ENCODE measurements around the gene IRGM. TPM values are rescaled to one million over a fixed set of nuclear protein-coding genes. Genes with fewer than 3 reads are reported as not detected.

Gene IRGM
- polyA plus RNA-seq, 1 donor from 2014 or later, result not detected

DNA sequence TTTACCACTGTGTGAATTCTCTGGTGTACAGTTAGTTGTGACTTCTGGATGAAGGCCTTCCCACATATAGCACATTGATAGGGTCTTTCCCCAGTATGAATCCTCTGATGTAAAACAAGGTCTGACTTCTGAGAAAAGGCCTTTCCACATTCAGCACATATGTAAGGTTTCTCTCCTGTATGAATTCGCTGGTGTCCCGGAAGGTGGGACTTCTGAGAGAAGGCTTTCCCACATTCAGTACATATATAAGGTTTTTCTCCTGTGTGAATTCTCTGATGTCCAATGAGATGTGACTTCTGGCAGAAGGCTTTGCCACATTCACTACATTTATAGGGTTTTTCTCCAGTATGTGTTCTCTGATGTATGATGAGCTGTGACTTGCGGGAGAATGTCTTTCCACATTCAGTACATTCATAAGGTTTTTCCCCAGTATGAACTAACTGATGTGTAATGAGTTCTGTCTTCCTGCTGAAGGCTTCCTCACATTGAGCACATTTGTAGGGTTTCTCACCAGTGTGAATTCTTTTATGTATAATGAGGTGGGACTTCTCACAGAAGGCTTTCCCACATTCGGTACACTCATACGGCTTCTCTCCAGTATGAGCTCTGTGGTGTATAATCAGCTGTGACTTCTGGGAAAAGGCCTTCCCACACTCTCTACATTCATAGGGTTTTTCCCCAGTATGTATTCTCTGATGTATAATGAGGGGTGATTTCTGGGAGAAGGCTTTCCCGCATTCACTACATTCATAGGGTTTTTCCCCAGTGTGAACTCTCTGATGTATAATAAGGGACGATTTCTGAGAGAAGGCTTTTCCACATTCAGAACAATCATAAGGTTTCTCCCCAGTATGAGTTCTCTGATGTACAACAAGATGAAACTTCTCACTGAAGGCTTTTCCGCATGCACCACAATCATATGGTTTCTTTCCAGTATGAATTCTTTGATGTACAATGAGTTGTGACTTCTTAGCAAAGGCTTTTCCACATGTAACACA lies 49.4 kb downstream of the IRGM start:
- Histone ChIP-seq H3K4me3 (ENCODE audit: low read length) (no peak overlapping the region), H3K27me3 (ENCODE audit: insufficient read depth, low read depth, low read length) (no peaks in the 10 kb centered on the region), H3K9me2 (ENCODE audit: insufficient read depth, low read length) (no peaks in the 10 kb centered on the region), H3K9ac (ENCODE audit: low read length) (no peak overlapping the region), H4K20me1 (ENCODE audit: insufficient read depth) (no peaks in the 10 kb centered on the region), H3K79me2 (replicated peaks; ENCODE audit: insufficient read depth, low read length) (no peaks in the 10 kb centered on the region), H3K27ac (ENCODE audit: low read length) (no peak overlapping the region), H3K9me3 (ENCODE audit: low read length) (peaks cover 56% of the 10 kb centered on the region), H3K36me3 (ENCODE audit: insufficient read depth, low read length) (peaks cover 21% of the 10 kb centered on the region), H2AFZ (ENCODE audit: low read depth, low read length) (no peak overlapping the region), H3F3A (ENCODE audit: insufficient read depth, low read length, poor library complexity, severe bottlenecking) (no peaks in the 10 kb centered on the region), H3K4me2 (ENCODE audit: low read length) (no peak overlapping the region)
- TF ChIP-seq TAF1 (IDR thresholded peaks at IDR 0.05; ENCODE audit: low read depth) (no peak), SMC3 (conservative IDR thresholded peaks at IDR 0.05; ENCODE audit: poor library complexity) (no peak), EZH2 (IDR thresholded peaks at IDR 0.05; ENCODE audit: borderline replicate concordance, insufficient read depth, low read length, poor library complexity, severe bottlenecking) (no peak), RAD21 (conservative IDR thresholded peaks at IDR 0.05) (no peak), REST (IDR thresholded peaks at IDR 0.05; ENCODE audit: borderline replicate concordance) (no peak), MXI1 (conservative IDR thresholded peaks at IDR 0.05; ENCODE audit: poor library complexity, severe bottlenecking) (no peak), EP300 (conservative IDR thresholded peaks at IDR 0.05; ENCODE audit: poor library complexity, severe bottlenecking) (no peak), POLR2AphosphoS5 (IDR thresholded peaks at IDR 0.05) (no peak)
- TF ChIP-seq, protein P1, sequence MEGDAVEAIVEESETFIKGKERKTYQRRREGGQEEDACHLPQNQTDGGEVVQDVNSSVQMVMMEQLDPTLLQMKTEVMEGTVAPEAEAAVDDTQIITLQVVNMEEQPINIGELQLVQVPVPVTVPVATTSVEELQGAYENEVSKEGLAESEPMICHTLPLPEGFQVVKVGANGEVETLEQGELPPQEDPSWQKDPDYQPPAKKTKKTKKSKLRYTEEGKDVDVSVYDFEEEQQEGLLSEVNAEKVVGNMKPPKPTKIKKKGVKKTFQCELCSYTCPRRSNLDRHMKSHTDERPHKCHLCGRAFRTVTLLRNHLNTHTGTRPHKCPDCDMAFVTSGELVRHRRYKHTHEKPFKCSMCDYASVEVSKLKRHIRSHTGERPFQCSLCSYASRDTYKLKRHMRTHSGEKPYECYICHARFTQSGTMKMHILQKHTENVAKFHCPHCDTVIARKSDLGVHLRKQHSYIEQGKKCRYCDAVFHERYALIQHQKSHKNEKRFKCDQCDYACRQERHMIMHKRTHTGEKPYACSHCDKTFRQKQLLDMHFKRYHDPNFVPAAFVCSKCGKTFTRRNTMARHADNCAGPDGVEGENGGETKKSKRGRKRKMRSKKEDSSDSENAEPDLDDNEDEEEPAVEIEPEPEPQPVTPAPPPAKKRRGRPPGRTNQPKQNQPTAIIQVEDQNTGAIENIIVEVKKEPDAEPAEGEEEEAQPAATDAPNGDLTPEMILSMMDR (IDR thresholded peaks at IDR 0.05; ENCODE audit: poor library complexity, severe bottlenecking), result no peak

Other genes with a start within 250 kb of the IRGM start
- 0.14 TPM in 1 of 2 replicates, not detected in the other for gene SYNPO, start 205.9 kb upstream of the IRGM start, polyA plus RNA-seq
- not detected in 2 replicates for gene MYOZ3, start 185.3 kb upstream of the IRGM start, polyA plus RNA-seq
- 65.9 and 67.9 TPM in 2 replicates for gene RBM22, start 145.5 kb upstream of the IRGM start, polyA plus RNA-seq
- 117 and 135 TPM in 2 replicates for gene DCTN4, start 87.5 kb upstream of the IRGM start, polyA plus RNA-seq
- gene SMIM3, start 67.8 kb upstream of the IRGM start, polyA plus RNA-seq, result 3.7 and 5.2 TPM in 2 replicates
- 126 and 133 TPM in 2 replicates for gene ZNF300, start 58.5 kb downstream of the IRGM start, polyA plus RNA-seq
- 4.0 and 5.1 TPM in 2 replicates for gene GPX3, start 174.1 kb downstream of the IRGM start, polyA plus RNA-seq
- gene TNIP1, start 234.5 kb downstream of the IRGM start, polyA plus RNA-seq, result 3.1 and 3.3 TPM in 2 replicates

All from neural cell (in vitro differentiated cells).